ENCODE data around the gene GPR158. TPM values are rescaled to one million over a fixed set of nuclear protein-coding genes. Genes with fewer than 3 reads are reported as not detected.

GPR158 gene
- total and polyA plus RNA-seq, 8 donors: 0.06 to 1.2 (median 0.24) TPM

DNA sequence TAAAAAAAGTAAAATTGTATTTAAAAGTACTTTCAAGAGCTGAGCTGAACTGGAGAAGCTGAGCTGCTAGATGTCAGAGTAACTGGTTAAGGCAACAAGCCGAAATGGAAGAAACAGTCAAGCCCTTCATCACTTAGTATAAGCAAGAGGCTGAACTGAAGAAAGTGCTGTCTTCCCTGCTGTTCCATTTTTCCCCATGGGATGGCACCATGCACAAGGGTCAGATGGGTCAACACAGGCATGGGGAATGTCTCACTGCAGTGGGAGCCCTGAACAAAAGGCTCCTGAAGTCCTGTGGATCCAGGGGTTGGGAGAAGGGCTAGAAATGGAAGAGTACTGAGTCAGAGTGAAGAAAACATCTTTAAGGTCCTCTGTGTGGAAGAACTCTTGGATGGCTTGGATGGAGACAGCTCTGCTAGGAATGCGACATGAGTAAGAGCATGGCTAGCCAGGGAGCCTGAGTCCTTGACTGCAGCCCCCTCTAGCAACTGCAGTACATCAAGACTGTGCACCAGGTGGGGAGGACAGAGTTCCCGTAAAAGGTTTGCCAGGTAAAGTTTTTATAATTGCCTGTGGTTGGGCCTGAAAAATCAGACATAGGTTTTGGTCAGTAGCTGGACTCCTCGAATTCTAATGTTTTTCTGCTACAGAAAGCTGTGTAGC, 348.3 kb downstream of the GPR158 start:
- Histone ChIP-seq H3K36me3 (no peaks in the 10 kb centered on the region), H3K9me3 (no peaks in the 10 kb centered on the region), H3K27ac (no peak overlapping the region), H3K4me1 (no peaks in the 10 kb centered on the region), H3K27me3 (no peaks in the 10 kb centered on the region), H3K4me3 (no peak overlapping the region)
- ATAC-seq (no peak), FAIRE-seq (no peak), DNase-seq (no peak)
- WGBS, 2 donors: 47 to 67% methylated on average over 4 of the region's 4 CpGs
- intact Hi-C loops (cut with DNase I): no loop called here
- TF ChIP-seq, protein P1, sequence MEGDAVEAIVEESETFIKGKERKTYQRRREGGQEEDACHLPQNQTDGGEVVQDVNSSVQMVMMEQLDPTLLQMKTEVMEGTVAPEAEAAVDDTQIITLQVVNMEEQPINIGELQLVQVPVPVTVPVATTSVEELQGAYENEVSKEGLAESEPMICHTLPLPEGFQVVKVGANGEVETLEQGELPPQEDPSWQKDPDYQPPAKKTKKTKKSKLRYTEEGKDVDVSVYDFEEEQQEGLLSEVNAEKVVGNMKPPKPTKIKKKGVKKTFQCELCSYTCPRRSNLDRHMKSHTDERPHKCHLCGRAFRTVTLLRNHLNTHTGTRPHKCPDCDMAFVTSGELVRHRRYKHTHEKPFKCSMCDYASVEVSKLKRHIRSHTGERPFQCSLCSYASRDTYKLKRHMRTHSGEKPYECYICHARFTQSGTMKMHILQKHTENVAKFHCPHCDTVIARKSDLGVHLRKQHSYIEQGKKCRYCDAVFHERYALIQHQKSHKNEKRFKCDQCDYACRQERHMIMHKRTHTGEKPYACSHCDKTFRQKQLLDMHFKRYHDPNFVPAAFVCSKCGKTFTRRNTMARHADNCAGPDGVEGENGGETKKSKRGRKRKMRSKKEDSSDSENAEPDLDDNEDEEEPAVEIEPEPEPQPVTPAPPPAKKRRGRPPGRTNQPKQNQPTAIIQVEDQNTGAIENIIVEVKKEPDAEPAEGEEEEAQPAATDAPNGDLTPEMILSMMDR (IDR thresholded peaks at IDR 0.05): no peak

DNA sequence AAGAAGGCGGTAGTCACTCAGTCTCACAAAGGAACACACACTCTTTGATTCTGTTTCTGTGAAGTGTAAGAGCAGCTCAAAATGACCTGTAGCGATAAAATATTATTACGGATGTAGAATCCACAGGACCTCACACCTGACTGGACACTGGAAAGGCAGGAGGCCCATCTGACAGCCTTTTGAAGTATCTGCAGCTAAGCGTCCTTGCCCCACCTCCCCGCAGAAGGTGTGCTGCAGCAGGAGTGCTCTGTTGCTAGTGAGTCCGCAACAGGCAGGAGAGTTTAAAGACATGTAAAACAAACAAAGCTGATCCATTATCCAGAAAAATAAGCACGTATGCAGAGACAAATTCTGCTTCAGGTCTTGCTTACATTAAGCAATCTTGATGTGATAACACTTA, 355.5 kb downstream of the GPR158 start:
- Histone ChIP-seq H3K36me3 (no peaks in the 10 kb centered on the region), H3K27ac (no peak overlapping the region), H3K4me3 (no peak overlapping the region), H3K27me3 (no peaks in the 10 kb centered on the region), H3K9me3 (no peaks in the 10 kb centered on the region), H3K4me1 (no peaks in the 10 kb centered on the region)
- ATAC-seq: peak in 2 of 4 donors; percentile 30 to 60
- 42% methylated on average over 7 of the region's 7 CpGs for WGBS, 2 donors
- FAIRE-seq: no peak
- intact Hi-C loops (cut with DNase I): no loop called here
- TF ChIP-seq, protein P1 (IDR thresholded peaks at IDR 0.05): no peak
- no peak for DNase-seq

DNA sequence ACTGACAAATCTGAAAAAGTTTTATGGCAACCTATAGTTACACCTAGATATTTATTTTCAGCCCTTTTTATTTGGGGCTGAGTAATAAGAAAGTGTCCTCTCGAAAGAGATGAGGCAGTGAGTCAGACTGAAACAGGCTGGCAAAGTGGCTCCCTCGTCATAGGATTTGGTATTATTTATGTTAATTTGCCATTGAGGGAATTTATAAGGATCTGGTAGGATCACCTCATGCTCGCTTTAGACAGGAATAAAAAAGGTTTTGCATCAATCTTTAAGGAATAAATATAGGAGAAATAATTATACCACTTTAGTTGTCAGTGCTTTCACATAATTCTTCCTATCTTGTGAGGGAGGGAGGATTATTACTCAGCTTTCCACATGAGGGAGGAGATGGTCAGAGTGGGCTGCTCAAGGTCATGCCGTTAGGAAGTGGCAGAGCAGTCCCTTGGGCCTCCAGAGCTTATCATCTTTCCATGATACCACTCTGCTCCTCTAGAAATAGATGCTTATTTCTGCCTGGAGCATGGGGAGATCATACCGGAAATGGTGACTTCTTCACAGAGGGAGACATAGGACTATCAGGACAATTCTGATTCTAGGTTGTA, 356.8 kb downstream of the GPR158 start:
- intact Hi-C loops (cut with DNase I): no loop called here
- no peaks in the 10 kb centered on the region for H3K27me3 ChIP-seq
- FAIRE-seq (no peak), ATAC-seq (no peak), DNase-seq (no peak)
- no peak overlapping the region for H3K4me3 ChIP-seq
- H3K36me3 ChIP-seq: no peaks in the 10 kb centered on the region
- WGBS, 2 donors: 45 to 55% methylated on average over 5 of the region's 5 CpGs
- H3K27ac ChIP-seq: no peak overlapping the region
- no peaks in the 10 kb centered on the region for H3K4me1 ChIP-seq
- H3K9me3 ChIP-seq: no peaks in the 10 kb centered on the region
- TF ChIP-seq, protein P1 (IDR thresholded peaks at IDR 0.05): no peak

DNA sequence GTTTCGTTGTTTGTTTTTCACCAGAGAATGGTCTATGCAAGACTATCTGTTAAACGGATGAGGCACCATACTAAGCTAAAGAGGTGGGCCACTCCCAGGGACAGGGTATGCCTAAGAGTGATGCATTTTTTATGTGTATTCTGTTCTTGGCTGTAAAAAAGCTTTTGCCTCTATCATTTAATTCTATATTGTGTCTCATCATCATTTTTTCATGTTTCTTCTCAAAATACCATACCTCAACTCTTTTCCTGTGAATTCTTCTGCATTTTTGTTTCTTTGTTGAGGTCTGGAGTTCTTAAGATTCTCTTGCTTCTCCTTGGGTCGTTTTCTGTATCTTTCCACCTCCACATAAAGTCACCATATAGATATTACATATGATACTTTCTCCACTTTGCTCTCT, 357.4 kb downstream of the GPR158 start:
- no peaks in the 10 kb centered on the region for H3K27me3 ChIP-seq
- no peaks in the 10 kb centered on the region for H3K36me3 ChIP-seq
- ATAC-seq (no peak), DNase-seq (no peak), FAIRE-seq (no peak)
- no peak overlapping the region for H3K27ac ChIP-seq
- H3K4me1 ChIP-seq: no peaks in the 10 kb centered on the region
- no peak overlapping the region for H3K4me3 ChIP-seq
- no peaks in the 10 kb centered on the region for H3K9me3 ChIP-seq
- TF ChIP-seq, protein P1 (IDR thresholded peaks at IDR 0.05): no peak
- intact Hi-C loops (cut with DNase I): no loop called here
- 32 to 42% methylated on average over 3 of the region's 3 CpGs for WGBS, 2 donors

DNA sequence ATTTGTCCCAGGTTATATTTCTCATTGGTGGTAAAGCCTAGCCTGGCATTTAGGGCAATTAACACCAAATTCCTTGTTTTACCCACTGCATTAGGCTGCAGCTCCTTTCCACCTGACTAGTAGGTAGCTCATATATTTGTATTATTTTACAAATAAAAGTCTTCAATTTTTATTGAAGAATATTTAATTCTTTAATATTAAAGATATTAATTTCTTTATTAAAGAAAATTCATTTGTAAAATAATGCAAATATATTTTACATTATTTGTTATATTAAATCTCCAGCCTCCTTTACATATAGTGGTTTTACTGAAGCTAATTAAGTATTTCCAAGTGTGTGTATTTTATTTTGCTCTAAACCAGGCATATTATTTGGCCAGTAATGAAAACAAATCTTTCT, 361.2 kb downstream of the GPR158 start:
- H3K27me3 ChIP-seq: no peaks in the 10 kb centered on the region
- no peak overlapping the region for H3K27ac ChIP-seq
- H3K4me3 ChIP-seq: no peak overlapping the region
- no peak for ATAC-seq
- no peak for FAIRE-seq
- no peaks in the 10 kb centered on the region for H3K9me3 ChIP-seq
- no peaks in the 10 kb centered on the region for H3K4me1 ChIP-seq
- TF ChIP-seq, protein P1 (IDR thresholded peaks at IDR 0.05): no peak
- no peak for DNase-seq
- intact Hi-C loops (cut with DNase I): no loop called here
- H3K36me3 ChIP-seq: no peaks in the 10 kb centered on the region
